Measurements from ENCODE around the gene TMEM44.

The TMEM44 gene

DNA sequence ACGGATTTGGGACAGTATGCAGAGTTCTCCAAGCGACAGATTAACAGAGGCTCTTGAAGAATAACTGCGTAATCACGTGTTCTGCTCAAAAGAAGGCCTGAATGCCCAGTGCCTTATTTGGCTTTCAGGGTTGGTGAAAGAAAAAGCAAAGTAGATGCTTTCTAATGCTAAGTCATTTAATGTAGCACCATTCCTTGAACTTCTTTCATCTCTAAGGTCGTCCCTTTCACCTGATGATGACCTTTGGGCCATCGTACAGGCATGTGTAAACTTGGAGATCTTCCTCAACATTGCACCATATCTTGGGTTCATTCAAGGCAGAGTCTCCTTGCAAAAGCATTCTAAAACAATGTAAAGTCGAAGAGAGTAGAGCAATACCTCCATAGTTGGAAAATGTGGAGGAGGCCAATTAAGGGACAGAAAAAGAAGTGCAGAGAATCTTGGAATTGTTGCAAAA lies 48.9 kb downstream of the TMEM44 start (continued):
- TF ChIP-seq, protein P1, sequence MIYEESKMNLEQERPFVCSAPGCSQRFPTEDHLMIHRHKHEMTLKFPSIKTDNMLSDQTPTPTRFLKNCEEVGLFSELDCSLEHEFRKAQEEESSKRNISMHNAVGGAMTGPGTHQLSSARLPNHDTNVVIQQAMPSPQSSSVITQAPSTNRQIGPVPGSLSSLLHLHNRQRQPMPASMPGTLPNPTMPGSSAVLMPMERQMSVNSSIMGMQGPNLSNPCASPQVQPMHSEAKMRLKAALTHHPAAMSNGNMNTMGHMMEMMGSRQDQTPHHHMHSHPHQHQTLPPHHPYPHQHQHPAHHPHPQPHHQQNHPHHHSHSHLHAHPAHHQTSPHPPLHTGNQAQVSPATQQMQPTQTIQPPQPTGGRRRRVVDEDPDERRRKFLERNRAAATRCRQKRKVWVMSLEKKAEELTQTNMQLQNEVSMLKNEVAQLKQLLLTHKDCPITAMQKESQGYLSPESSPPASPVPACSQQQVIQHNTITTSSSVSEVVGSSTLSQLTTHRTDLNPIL (CRISPR knock-in tag; IDR thresholded peaks at IDR 0.05; ENCODE audit: low read depth): no peak
- TF ChIP-seq GLIS3 (CRISPR knock-in tag; IDR thresholded peaks at IDR 0.05): no peak
- TF ChIP-seq, protein P2, sequence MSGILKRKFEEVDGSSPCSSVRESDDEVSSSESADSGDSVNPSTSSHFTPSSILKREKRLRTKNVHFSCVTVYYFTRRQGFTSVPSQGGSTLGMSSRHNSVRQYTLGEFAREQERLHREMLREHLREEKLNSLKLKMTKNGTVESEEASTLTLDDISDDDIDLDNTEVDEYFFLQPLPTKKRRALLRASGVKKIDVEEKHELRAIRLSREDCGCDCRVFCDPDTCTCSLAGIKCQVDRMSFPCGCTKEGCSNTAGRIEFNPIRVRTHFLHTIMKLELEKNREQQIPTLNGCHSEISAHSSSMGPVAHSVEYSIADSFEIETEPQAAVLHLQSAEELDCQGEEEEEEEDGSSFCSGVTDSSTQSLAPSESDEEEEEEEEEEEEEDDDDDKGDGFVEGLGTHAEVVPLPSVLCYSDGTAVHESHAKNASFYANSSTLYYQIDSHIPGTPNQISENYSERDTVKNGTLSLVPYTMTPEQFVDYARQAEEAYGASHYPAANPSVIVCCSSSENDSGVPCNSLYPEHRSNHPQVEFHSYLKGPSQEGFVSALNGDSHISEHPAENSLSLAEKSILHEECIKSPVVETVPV (CRISPR knock-in tag; IDR thresholded peaks at IDR 0.05): no peak
- TF ChIP-seq RARB (CRISPR knock-in tag; IDR thresholded peaks at IDR 0.05): no peak
- TF ChIP-seq, protein P3, sequence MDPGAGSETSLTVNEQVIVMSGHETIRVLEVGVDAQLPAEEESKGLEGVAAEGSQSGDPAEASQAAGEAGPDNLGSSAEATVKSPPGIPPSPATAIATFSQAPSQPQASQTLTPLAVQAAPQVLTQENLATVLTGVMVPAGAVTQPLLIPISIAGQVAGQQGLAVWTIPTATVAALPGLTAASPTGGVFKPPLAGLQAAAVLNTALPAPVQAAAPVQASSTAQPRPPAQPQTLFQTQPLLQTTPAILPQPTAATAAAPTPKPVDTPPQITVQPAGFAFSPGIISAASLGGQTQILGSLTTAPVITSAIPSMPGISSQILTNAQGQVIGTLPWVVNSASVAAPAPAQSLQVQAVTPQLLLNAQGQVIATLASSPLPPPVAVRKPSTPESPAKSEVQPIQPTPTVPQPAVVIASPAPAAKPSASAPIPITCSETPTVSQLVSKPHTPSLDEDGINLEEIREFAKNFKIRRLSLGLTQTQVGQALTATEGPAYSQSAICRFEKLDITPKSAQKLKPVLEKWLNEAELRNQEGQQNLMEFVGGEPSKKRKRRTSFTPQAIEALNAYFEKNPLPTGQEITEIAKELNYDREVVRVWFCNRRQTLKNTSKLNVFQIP (CRISPR knock-in tag; IDR thresholded peaks at IDR 0.05; ENCODE audit: borderline replicate concordance, low read depth): no peak

DNA sequence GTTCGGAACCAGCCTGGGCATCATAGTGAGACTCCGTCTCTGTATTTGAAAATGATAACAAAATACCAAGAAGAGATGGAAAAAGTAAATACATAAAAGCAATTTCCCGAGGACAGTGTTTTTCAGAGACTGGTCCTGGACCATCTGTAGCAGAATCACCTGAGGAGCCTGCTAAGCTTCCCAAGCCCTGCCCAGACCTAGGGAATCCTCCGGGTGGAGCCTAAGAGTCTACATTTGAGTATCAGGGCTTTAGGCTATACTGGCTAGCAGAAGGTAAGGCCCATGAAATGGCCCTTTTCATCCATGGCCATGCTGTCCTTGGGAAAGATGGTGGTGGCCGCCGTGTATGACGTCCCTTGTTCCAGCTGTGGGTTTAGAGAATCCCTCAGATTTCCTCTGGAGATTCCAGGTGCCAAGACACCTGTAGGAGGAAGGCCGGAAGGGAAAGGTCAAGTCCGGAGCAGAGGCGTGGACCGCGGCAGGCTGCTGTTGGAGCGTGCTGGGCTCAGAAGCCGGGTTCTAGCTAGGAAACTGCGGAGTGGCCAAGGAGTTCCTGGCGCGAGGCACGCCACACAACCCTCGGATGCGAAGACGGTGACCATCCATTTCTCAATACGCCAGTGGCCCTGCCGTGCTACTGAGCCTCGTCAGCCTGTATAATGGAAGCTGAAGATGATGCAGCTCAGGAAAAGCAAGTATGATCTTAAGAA lies 50.9 kb downstream of the TMEM44 start:
- no peak for ATAC-seq
- TF ChIP-seq ZNF8 (CRISPR knock-in tag; IDR thresholded peaks at IDR 0.05) (no peak), PPARA (CRISPR knock-in tag; IDR thresholded peaks at IDR 0.05; ENCODE audit: borderline replicate concordance) (no peak), ESRRG (CRISPR knock-in tag; IDR thresholded peaks at IDR 0.05) (no peak), BACH2 (CRISPR knock-in tag; IDR thresholded peaks at IDR 0.05; ENCODE audit: borderline replicate concordance) (no peak), ZNF565 (CRISPR knock-in tag; conservative IDR thresholded peaks at IDR 0.05; ENCODE audit: low read depth) (no peak), RARB (CRISPR knock-in tag; IDR thresholded peaks at IDR 0.05) (no peak), TOX (CRISPR knock-in tag; IDR thresholded peaks at IDR 0.05; ENCODE audit: borderline replicate concordance) (no peak)

DNA sequence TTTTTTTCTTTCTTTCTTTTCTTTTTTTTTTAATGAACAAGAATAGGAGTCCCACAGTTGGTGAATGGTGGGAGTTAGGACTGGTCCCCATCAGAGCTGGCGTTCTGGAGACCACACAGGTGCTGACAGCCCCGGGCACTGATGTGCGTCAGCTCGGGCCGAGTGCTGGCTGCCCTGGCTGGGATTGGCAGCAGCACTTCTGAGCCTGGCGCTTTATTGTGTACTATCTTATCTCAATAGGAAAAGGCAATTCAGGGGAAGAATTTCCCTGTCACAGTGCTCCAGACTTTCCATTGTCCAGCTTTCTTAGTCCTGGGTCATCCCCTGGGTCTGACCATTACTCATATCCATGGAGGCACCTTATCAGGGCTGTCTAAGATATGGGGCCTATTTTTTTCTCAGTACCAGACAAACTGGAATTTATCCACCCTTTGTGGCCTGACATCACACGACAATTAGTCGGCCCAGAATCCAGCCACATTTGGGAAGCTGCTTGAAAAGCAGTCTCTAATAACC lies 54.1 kb downstream of the TMEM44 start:
- TF ChIP-seq, protein P4, sequence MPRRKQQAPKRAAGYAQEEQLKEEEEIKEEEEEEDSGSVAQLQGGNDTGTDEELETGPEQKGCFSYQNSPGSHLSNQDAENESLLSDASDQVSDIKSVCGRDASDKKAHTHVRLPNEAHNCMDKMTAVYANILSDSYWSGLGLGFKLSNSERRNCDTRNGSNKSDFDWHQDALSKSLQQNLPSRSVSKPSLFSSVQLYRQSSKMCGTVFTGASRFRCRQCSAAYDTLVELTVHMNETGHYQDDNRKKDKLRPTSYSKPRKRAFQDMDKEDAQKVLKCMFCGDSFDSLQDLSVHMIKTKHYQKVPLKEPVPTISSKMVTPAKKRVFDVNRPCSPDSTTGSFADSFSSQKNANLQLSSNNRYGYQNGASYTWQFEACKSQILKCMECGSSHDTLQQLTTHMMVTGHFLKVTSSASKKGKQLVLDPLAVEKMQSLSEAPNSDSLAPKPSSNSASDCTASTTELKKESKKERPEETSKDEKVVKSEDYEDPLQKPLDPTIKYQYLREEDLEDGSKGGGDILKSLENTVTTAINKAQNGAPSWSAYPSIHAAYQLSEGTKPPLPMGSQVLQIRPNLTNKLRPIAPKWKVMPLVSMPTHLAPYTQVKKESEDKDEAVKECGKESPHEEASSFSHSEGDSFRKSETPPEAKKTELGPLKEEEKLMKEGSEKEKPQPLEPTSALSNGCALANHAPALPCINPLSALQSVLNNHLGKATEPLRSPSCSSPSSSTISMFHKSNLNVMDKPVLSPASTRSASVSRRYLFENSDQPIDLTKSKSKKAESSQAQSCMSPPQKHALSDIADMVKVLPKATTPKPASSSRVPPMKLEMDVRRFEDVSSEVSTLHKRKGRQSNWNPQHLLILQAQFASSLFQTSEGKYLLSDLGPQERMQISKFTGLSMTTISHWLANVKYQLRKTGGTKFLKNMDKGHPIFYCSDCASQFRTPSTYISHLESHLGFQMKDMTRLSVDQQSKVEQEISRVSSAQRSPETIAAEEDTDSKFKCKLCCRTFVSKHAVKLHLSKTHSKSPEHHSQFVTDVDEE (CRISPR knock-in tag; IDR thresholded peaks at IDR 0.05): peak; percentile 89
- TF ChIP-seq SNAI2 (CRISPR knock-in tag; IDR thresholded peaks at IDR 0.05) (peak; percentile 70; the same call in 1 of the 2 replicates), ESRRG (CRISPR knock-in tag; IDR thresholded peaks at IDR 0.05) (peak; percentile 73; the same call in 1 of the 2 replicates), OSR1 (CRISPR knock-in tag; IDR thresholded peaks at IDR 0.05) (no peak), ISL1 (CRISPR knock-in tag; IDR thresholded peaks at IDR 0.05) (peak; percentile 89), ZFP3 (CRISPR knock-in tag; IDR thresholded peaks at IDR 0.05) (peak; percentile 85), ZNF70 (CRISPR knock-in tag; IDR thresholded peaks at IDR 0.05) (no peak), TCF4 (CRISPR knock-in tag; IDR thresholded peaks at IDR 0.05; ENCODE audit: borderline replicate concordance) (peak; percentile 63), GLIS3 (CRISPR knock-in tag; IDR thresholded peaks at IDR 0.05) (peak; percentile 77)
- TF ChIP-seq, protein P3 (CRISPR knock-in tag; IDR thresholded peaks at IDR 0.05; ENCODE audit: borderline replicate concordance, low read depth): no peak
- TF ChIP-seq, protein P1 (CRISPR knock-in tag; IDR thresholded peaks at IDR 0.05; ENCODE audit: low read depth): peak; percentile 87
- ATAC-seq: no peak

Data from SK-N-SH treated with all-trans-retinoic acid at 6 μM for 48 hours (cell line).